Spinal cord (tissue), 10 donors: ENCODE results near the gene ADAM30. TPM values are rescaled to one million over a fixed set of nuclear protein-coding genes. Genes with fewer than 3 reads are reported as not detected.

Source experiments
- DNase-seq, 6 donors: peaks; one replicate each; pipeline versions ENCODE4 v3.0.0 to v3.0.0-alpha.2; 2013 to 2015; ENCODE audit warnings: low spot score in 6 of 6, low read depth in 4 of 6
- H3K27ac ChIP-seq: one replicate; pipeline ENCODE4 v1.5.1; 2013; ENCODE audit warnings: low read depth, low read length, control low read depth
- H3K27me3 ChIP-seq: one replicate; pipeline ENCODE4 v1.6.1; 2013; ENCODE audit warnings: low read length; ENCODE audit not compliant: control insufficient read depth, insufficient read depth
- H3K36me3 ChIP-seq: one replicate; pipeline ENCODE4 v1.6.1; 2013; ENCODE audit warnings: low read length; ENCODE audit not compliant: control insufficient read depth, insufficient read depth
- H3K4me1 ChIP-seq: one replicate; pipeline ENCODE4 v1.6.1; 2013; ENCODE audit warnings: low read length; ENCODE audit not compliant: control insufficient read depth, insufficient read depth
- H3K4me3 ChIP-seq: one replicate; pipeline ENCODE4 v1.5.1; 2013; ENCODE audit warnings: low read depth, low read length, control low read depth
- H3K9me3 ChIP-seq: one replicate; pipeline ENCODE4 v1.6.1; 2013; ENCODE audit warnings: low read length; ENCODE audit not compliant: control insufficient read depth, insufficient read depth
- WGBS: methylation state at CpG from one replicate; pipeline ENCODE4 v1.1.5; 2013; ENCODE audit warnings: missing lambda C conversion rate; ENCODE audit not compliant: insufficient coverage; 5-methylcytosine and 5-hydroxymethylcytosine counted together
- long read RNA-seq, 4 donors: transcript quantifications; one replicate each; lab custom pipeline, GENCODE V29; 2026
- polyA plus RNA-seq, 2 donors: library from polyadenylated mRNA; unstranded; fragments of 120-200 nt; gene quantifications; one replicate each; pipeline ENCODE4 v1.2.1, GENCODE V29; 2013; ENCODE audit not compliant: insufficient read length in 2 of 2
- total RNA-seq, 2 donors: library from RNA; depleted of rRNA in 1 of 2; stranded (reverse); fragments of 120-200 nt in 1 of 2; fragments of >200 nt in 1 of 2; gene quantifications; one replicate each; pipeline versions ENCODE4 v1.2.3 to v1.2.4, GENCODE V29; 2013 to 2014
- donor health status: healthy.

ADAM30 gene
- not detected for total RNA-seq
- polyA plus RNA-seq = not detected
- long read RNA-seq, donor 1 = 0 reads
- long read RNA-seq, donor 2, partial matches to known transcripts = 0 of 1 reads
- long read RNA-seq, donor 2, other reads (novel, unspliced or antisense) = 0 of 1 reads
- long read RNA-seq, donor 3 = 0 reads
- long read RNA-seq, donor 4 = 0 reads

GRCh38 chr1:119896303-119896702 lies at the start of gene ADAM30:
ADAM30 (minus strand) TSS chr1:119896515; CDS start chr1:119896336, 179 bp downstream.
- Histone ChIP-seq H3K4me1 (no peaks in the 10 kb centered on the region), H3K9me3 (no peaks in the 10 kb centered on the region), H3K4me3 (no peak within 1 kb of the TSS), H3K27me3 (no peaks in the 10 kb centered on the region), H3K36me3 (no peaks in the 10 kb centered on the region), H3K27ac (no peak within 1 kb of the TSS)
- 30% methylated on average over 24 of the region's 24 CpGs for WGBS
- DNase-seq = no peak

- no peak for DNase-seq
- Histone ChIP-seq H3K9me3 (no peaks in the 10 kb centered on the region), H3K36me3 (peaks cover 2% of the 10 kb centered on the region), H3K4me1 (no peaks in the 10 kb centered on the region), H3K27me3 (no peaks in the 10 kb centered on the region), H3K4me3 (no peak overlapping the region), H3K27ac (no peak overlapping the region)
- no CpG with 5 or more reads among the region's 2 CpGs for WGBS
Observed at GRCh38 chr1:119943216-119943615, 46.9 kb upstream of the ADAM30 start.

- H3K27ac ChIP-seq = no peak overlapping the region
- H3K36me3 ChIP-seq = peaks cover 5% of the 10 kb centered on the region
- H3K9me3 ChIP-seq = no peaks in the 10 kb centered on the region
- WGBS = 49% methylated on average over 3 of the region's 4 CpGs
- DNase-seq = peak in 1 of 6 donors; percentile 25
- H3K4me1 ChIP-seq = no peaks in the 10 kb centered on the region
- no peak overlapping the region for H3K4me3 ChIP-seq
- H3K27me3 ChIP-seq = no peaks in the 10 kb centered on the region
Observed at GRCh38 chr1:119941392-119941791, 45.1 kb upstream of the ADAM30 start.

GRCh38 chr1:119940697-119941096 lies 44.4 kb upstream of the ADAM30 start:
- H3K36me3 ChIP-seq = peaks cover 11% of the 10 kb centered on the region
- H3K4me1 ChIP-seq = no peaks in the 10 kb centered on the region
- H3K4me3 ChIP-seq = no peak overlapping the region
- no peaks in the 10 kb centered on the region for H3K27me3 ChIP-seq
- no peak for DNase-seq
- H3K9me3 ChIP-seq = no peaks in the 10 kb centered on the region
- H3K27ac ChIP-seq = no peak overlapping the region

GRCh38 chr1:119937198-119937597 lies 40.9 kb upstream of the ADAM30 start:
- H3K4me3 ChIP-seq = no peak overlapping the region
- peaks cover 3% of the 10 kb centered on the region for H3K9me3 ChIP-seq
- no peaks in the 10 kb centered on the region for H3K27me3 ChIP-seq
- WGBS = 97% methylated on average over 5 of the region's 5 CpGs
- peaks cover 15% of the 10 kb centered on the region for H3K36me3 ChIP-seq
- no peak for DNase-seq
- H3K4me1 ChIP-seq = no peaks in the 10 kb centered on the region
- H3K27ac ChIP-seq = no peak overlapping the region

- Histone ChIP-seq H3K27me3 (no peaks in the 10 kb centered on the region), H3K9me3 (peaks cover 3% of the 10 kb centered on the region), H3K4me3 (no peak overlapping the region), H3K4me1 (no peaks in the 10 kb centered on the region), H3K27ac (no peak overlapping the region), H3K36me3 (peaks cover 15% of the 10 kb centered on the region)
- DNase-seq = no peak
- 94% methylated on average over 2 of the region's 2 CpGs for WGBS
Observed at GRCh38 chr1:119935915-119936314, 39.6 kb upstream of the ADAM30 start.

GRCh38 chr1:119935373-119935772 lies 39.1 kb upstream of the ADAM30 start:
- Histone ChIP-seq H3K27me3 (no peaks in the 10 kb centered on the region), H3K4me1 (no peaks in the 10 kb centered on the region), H3K4me3 (no peak overlapping the region), H3K9me3 (peaks cover 3% of the 10 kb centered on the region), H3K36me3 (peaks cover 15% of the 10 kb centered on the region), H3K27ac (no peak overlapping the region)
- DNase-seq = no peak
- no CpG with 5 or more reads among the region's 1 CpG for WGBS

- Histone ChIP-seq H3K4me3 (no peak overlapping the region), H3K27ac (no peak overlapping the region), H3K4me1 (no peaks in the 10 kb centered on the region), H3K36me3 (peaks cover 18% of the 10 kb centered on the region), H3K27me3 (no peaks in the 10 kb centered on the region), H3K9me3 (peaks cover 3% of the 10 kb centered on the region)
- no peak for DNase-seq
Observed at GRCh38 chr1:119933397-119933796, 37.1 kb upstream of the ADAM30 start.

- Histone ChIP-seq H3K36me3 (peaks cover 14% of the 10 kb centered on the region), H3K9me3 (peaks cover 3% of the 10 kb centered on the region), H3K27ac (no peak overlapping the region), H3K27me3 (no peaks in the 10 kb centered on the region), H3K4me1 (no peaks in the 10 kb centered on the region), H3K4me3 (no peak overlapping the region)
- DNase-seq = peak in 1 of 6 donors; percentile 47
- 83% methylated on average over 1 of the region's 1 CpG for WGBS
Observed at GRCh38 chr1:119929643-119930315, 33.5 kb upstream of the ADAM30 start.

GRCh38 chr1:119926553-119926952 lies 30.2 kb upstream of the ADAM30 start:
- peaks cover 18% of the 10 kb centered on the region for H3K36me3 ChIP-seq
- no peaks in the 10 kb centered on the region for H3K9me3 ChIP-seq
- DNase-seq = no peak
- H3K4me1 ChIP-seq = no peaks in the 10 kb centered on the region
- no peak overlapping the region for H3K27ac ChIP-seq
- H3K27me3 ChIP-seq = no peaks in the 10 kb centered on the region
- no CpG with 5 or more reads among the region's 3 CpGs for WGBS
- H3K4me3 ChIP-seq = no peak overlapping the region
